Stimulated activated CD8-positive, alpha-beta memory T cell treated with anti-CD3 and anti-CD28 coated beads, Interleukin-15, amount 100 ng/mL, for 48 hours (primary cell): ENCODE data around the gene ABCB8.

Source experiments
- DNase-seq, 2 donors: peaks; one replicate each; pipeline ENCODE4 v3.0.0-alpha.2; 2020; ENCODE audit warnings: low read depth in 2 of 2

Gene ABCB8

GRCh38 chr7:151087245-151088018 lies 59.2 kb downstream of the ABCB8 start:
- DNase-seq, result no peak

GRCh38 chr7:151088019-151088855 lies 60.0 kb downstream of the ABCB8 start:
- no peak for DNase-seq

- no peak for DNase-seq
These were observed 60.8 kb downstream of the ABCB8 start for GRCh38 chr7:151088856-151089699.

DNA sequence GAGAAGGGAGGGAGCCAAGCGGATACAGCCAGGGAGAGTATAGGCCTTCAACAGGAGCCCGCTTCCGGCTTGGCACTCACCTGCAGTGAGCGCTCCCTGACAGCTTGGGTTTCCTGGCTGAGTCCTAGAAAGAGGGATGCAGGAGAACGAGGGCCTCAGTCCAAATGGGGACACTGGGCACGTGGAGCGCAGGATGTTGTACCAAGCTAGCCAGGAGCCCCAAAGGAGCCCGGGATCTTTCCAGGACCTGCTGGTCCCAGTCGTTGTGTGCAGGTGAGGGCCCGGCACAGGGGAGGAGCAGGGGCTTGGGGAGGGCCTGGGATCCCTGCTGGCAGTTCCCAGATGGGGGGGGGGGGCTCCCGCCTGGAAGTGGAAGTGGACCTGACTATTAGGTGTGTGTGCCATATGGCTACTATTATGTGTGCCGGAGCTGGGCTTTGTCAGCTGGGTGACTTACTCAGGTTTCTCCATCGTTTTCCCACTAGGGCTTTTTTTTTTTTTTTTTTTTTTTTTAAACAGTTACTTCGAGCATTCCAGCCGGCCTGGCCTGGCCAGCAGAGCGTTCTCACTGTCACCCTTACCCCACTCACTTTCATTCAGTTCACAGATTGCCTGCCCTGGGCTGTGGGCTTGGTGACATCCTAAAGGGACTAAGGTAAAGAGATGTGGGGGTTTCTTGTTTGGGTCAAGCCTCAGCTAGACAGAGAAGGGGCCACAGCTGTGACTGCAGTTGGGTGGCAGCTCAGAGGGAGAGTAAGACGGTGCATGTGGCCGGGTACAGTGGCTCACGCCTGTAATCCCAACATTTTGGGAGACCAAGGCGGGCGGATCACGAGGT lies 61.9 kb downstream of the ABCB8 start:
- DNase-seq, result no peak

GRCh38 chr7:151091003-151091402 lies 62.8 kb downstream of the ABCB8 start:
- no peak for DNase-seq

- no peak for DNase-seq
These were observed 63.2 kb downstream of the ABCB8 start for GRCh38 chr7:151091431-151091830.

DNA sequence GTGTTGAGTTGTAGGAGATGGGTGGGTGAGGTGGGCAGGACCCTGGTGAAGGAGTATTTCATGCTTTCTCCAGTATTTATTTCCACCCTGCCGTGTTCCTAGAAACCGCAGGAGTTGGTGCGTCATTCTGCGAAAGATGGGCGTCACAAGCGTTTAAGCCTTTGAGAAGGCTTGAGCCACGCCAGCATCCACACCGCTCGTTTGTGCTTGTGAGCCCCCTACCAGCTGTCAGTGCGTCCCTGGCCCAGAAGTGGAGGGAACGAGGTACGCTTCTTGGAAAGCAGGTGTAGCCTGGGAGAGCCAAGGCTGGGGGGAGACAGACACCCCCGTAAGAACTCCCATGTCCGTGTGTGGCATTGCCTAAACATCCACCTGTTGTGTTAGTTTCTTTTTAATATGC lies 63.7 kb downstream of the ABCB8 start:
- no peak for DNase-seq

DNA sequence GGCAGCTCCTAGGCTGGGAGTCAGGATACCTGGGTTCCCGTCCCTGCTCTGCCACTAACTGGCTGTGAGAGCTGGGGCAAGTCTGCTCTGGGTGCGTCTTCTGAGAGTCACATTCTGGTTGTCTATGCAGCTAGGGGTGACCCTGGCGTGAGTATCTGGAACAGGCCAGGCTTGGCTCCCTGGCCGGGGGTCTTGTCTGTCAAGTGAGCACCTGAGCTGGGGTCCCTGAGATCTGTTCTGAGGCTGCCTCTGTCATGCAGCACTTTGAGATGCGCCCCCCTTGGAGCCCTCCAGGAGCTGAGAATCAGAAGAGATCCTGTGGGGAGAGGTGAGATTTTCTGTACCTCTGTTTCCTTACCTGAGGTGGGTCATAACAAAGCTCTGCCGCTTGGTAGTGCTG lies 65.5 kb downstream of the ABCB8 start:
- DNase-seq, result no peak

- no peak for DNase-seq
These were observed 66.4 kb downstream of the ABCB8 start for GRCh38 chr7:151094675-151095074.

DNA sequence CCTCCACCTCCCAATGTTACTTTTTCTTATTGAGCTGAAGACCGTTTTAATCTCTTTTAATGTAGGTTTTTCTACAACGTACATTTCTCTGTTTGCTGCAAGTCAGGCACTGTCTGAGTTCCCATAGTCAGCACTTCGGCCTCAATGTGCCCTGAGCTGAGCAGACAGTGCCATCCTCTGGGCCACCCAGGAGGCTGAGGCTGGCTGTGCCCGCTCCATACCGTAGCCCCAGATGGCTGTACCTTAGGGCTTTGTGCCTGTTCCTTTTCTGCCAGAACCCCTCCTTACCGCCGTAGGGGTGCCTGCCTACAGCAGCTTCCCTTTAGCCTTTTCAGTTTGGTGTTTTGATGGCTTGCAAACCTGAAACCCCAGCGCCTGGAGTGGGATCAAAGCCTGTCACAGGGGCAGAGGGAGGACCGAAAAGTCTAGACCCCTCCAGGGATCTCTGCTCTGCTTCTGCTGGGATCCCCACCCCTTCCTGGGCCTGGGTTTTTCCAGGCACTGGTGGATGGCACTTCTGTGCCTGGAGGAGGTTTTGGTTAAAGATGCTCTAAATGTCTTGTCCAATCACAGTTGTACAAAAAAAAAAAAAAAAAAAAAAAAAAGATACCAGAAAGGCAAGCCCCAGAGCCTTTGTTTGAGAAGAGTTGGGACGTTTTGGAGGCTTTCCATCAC lies 67.0 kb downstream of the ABCB8 start:
- no peak for DNase-seq

GRCh38 chr7:151095828-151096475 lies 67.7 kb downstream of the ABCB8 start:
- no peak for DNase-seq
